Measurements from ENCODE around the gene KLF18.

DNA sequence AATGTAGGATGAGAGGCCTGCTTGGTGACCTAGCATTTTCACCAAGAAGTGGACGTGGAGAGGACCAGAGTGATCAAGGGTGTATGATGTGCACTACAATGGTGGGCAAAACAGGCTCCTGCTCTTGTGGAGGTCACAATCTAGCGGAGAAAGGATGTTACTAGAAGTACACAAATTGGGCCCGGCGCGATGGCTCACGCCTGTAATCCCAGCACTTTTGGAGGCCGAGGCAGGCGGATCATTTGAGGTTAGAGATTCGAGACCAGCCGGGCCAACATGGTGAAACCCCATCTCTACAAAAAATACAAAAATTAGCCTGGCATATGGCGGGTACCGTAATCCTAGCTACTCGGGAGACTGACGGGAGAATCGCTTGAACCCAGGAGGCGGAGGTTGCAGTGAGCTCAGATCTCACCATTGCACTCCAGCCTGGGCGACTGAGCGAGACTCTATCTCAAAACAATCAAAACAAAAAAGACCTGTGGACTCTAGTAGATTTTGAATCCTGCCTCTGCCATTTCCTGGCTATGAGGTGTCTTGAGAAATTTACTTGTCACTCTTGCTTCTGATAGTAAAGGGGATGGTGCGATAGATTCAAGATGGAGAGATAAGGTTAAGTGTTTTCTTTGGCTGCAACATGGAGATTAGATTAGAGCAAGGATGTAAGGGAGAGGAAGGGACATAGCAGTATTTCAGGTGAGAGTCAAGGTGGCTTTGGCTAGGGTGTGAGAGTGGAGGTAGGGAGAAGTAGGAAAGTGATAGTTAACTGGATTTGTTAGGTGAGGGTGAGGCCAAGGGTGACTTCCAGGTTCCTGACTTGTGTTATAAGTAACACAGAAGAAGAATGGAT lies 7.1 kb downstream of the KLF18 start:
- TF ChIP-seq, protein P1, sequence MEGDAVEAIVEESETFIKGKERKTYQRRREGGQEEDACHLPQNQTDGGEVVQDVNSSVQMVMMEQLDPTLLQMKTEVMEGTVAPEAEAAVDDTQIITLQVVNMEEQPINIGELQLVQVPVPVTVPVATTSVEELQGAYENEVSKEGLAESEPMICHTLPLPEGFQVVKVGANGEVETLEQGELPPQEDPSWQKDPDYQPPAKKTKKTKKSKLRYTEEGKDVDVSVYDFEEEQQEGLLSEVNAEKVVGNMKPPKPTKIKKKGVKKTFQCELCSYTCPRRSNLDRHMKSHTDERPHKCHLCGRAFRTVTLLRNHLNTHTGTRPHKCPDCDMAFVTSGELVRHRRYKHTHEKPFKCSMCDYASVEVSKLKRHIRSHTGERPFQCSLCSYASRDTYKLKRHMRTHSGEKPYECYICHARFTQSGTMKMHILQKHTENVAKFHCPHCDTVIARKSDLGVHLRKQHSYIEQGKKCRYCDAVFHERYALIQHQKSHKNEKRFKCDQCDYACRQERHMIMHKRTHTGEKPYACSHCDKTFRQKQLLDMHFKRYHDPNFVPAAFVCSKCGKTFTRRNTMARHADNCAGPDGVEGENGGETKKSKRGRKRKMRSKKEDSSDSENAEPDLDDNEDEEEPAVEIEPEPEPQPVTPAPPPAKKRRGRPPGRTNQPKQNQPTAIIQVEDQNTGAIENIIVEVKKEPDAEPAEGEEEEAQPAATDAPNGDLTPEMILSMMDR (IDR thresholded peaks at IDR 0.05 in 4 of 5, conservative IDR thresholded peaks at IDR 0.05 in 1 of 5) = no peak
- no peak for TF ChIP-seq POLR2A (IDR thresholded peaks at IDR 0.05)

Data from gastrocnemius medialis (tissue), 4 donors.